Femur (tissue), 1 donor: ENCODE measurements around the gene MMP25.
A peak's percentile ranks its signal among the peaks of the same experiment; 100 is the strongest.

Experiments used
- DNase-seq: peaks from one replicate; pipeline ENCODE4 v3.0.0-alpha.2; 2017

MMP25 gene

GRCh38 chr16:3097266-3097665, 50.9 kb downstream of the MMP25 start:
- no peak for DNase-seq

GRCh38 chr16:3098459-3099394, 52.4 kb downstream of the MMP25 start, which contains the start of gene ZSCAN10:
Gene ZSCAN10, minus strand, starts transcription at chr16:3099294. Its CDS starts 6,357 bp downstream, at chr16:3092937.
- DNase-seq = no peak

- no peak for DNase-seq
Measured at GRCh38 chr16:3099395-3099731, 53.0 kb downstream of the MMP25 start.

DNA sequence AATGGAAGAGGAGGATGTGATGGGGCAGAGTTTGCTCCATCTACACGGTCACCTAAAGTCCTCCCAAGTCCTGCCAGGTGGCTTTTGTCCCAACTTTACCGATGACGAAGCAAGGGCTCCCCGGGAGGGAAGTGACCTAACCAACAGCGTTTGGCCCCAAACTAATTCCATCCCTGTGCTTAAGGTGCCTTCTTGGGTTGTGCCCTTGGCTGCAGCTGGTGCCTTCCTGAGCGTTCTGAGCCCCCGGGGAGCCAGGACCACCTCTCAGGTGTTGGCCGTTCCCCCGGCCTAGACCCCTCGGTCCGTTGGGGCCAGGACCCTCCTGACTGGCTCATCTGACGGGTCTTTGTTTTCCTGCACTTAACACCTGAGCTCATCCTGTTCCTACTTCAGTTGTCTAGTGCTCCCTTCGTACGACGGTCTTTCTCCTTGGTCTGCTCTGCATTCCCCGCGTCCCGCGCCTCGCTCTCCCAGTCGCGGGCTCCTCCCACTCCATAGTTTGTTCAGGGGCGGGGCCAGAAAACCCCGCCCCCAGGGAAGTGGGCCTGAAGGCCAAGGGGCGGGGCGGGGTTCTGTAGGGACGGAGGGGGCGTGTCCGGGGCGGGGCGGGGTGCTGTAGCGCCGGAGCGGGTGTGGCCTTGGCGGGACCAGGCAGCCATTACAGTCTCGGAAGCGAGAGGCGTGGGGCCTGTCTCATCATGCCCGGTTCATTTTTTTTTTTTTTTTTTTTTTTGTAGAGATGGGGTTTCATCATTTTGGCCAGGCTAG, 53.6 kb downstream of the MMP25 start:
- DNase-seq = peak; percentile 93

DNA sequence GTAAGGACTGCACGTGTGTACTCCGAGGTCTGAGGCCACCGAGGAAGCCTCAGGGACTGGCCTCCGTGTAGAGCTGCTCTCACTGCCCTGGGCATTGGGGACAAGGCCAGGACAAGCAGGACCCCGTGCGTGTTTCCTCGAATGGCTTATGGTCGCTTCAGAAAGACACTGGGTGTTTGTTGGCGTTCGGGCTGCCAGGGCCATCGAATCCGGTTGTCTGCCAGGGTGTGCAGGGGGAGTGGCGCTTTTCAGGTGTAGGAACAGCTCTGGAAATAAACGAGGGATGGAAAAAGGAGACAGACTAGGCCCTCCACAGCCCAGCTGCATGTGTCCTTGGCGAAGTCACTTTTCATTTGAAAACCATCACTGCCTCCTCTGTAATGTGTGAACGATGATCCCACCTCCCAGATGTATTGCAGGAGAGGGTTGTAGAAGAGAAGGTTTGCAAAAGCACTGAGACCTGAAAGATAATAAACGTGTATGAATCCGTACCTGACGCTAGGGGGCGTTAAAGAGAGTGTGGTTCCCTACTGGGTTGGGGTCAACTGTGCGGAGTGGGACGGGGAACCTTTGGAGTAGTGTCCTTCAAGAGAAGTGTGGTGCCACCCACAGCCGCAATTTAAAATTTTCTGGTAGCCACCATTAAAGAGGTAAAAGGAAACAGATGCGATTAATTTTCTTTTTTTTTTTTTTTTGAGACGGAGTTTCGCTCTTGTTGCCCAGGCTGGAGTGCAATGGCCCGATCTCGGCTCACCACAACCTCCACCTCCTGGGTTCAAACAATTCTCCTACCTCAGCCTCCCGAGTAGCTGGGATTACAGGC, 54.9 kb downstream of the MMP25 start:
- DNase-seq = no peak

GRCh38 chr16:3101841-3102470, 55.6 kb downstream of the MMP25 start:
- DNase-seq = peak; percentile 65

GRCh38 chr16:3106205-3106928, 60.0 kb downstream of the MMP25 start:
- DNase-seq = peak; percentile 95
